GM12874 (cell line): Measurements from ENCODE around the gene SPOCK2.

Experiments
- CTCF ChIP-seq: IDR thresholded peaks from 2 replicates; pipeline ENCODE4 v1.5.1; 2011; ENCODE audit warnings: low read depth, mild to moderate bottlenecking, control low read depth, low read length, moderate library complexity; ENCODE audit not compliant: insufficient read depth

The SPOCK2 gene

GRCh38 chr10:72022228-72022627 is 66.1 kb downstream of the SPOCK2 start:
- no peak for TF ChIP-seq CTCF

GRCh38 chr10:72020914-72021809 is 67.2 kb downstream of the SPOCK2 start:
- TF ChIP-seq CTCF = no peak

- no peak for TF ChIP-seq CTCF
Measured at GRCh38 chr10:72019085-72019876, 69.1 kb downstream of the SPOCK2 start.

- no peak for TF ChIP-seq CTCF
Measured at GRCh38 chr10:72016608-72017300, 71.6 kb downstream of the SPOCK2 start.

GRCh38 chr10:72015841-72016240 is 72.5 kb downstream of the SPOCK2 start:
- no peak for TF ChIP-seq CTCF

GRCh38 chr10:72014785-72015480 is 73.4 kb downstream of the SPOCK2 start:
- no peak for TF ChIP-seq CTCF
